MCF 10A (cell line): ENCODE data around the gene CRYGN. TPM values are rescaled to one million over a fixed set of nuclear protein-coding genes. Genes with fewer than 3 reads are reported as not detected.
A peak's percentile ranks its signal among the peaks of the same experiment; 100 is the strongest.

ENCODE experiments used
- BruUV-seq: library from RNA; stranded (reverse); fragments of 400-500 nt; replicated peaks from 2 replicates; lab custom pipeline; 2021; lab: Mats Ljungman, UMichigan
- CTCF ChIA-PET: fragments of 300-600 bp; sonication (Branson Sonifier 250); formaldehyde crosslinking; extraction: SDS; loops from one replicate; lab custom pipeline; 2021; ENCODE audit warnings: antibody characterized with exemption, inconsistent platforms; lab: Yijun Ruan, JAX
- POLR2A ChIA-PET: fragments of 300-600, 350-650 bp; sonication (Branson Sonifier 250); formaldehyde crosslinking; extraction: SDS; loops from one replicate; lab custom pipeline; 2020; ENCODE audit warnings: antibody characterized with exemption, inconsistent platforms; lab: Yijun Ruan, JAX
- DNase-seq: peaks from one replicate; pipeline ENCODE4 v3.0.0-alpha.2; 2018; ENCODE audit not compliant: unreplicated experiment
- H3K27ac Mint-ChIP-seq: one replicate; pipeline ENCODE4 v1.8.0; 2022; ENCODE audit warnings: mild to moderate bottlenecking, low read depth, mixed read lengths; ENCODE audit not compliant: unreplicated experiment
- H3K27me3 Mint-ChIP-seq: one replicate; pipeline ENCODE4 v1.8.0; 2022; ENCODE audit warnings: mixed read lengths; ENCODE audit not compliant: insufficient read depth, unreplicated experiment
- H3K36me3 Mint-ChIP-seq: one replicate; pipeline ENCODE4 v1.8.0; 2022; ENCODE audit warnings: mild to moderate bottlenecking, moderate library complexity, mixed read lengths; ENCODE audit not compliant: insufficient read depth, unreplicated experiment
- H3K4me1 Mint-ChIP-seq: one replicate; pipeline ENCODE4 v1.8.0; 2022; ENCODE audit warnings: mixed read lengths; ENCODE audit not compliant: insufficient read depth, unreplicated experiment
- H3K4me3 Mint-ChIP-seq: one replicate; pipeline ENCODE4 v1.8.0; 2022; ENCODE audit warnings: mild to moderate bottlenecking, moderate library complexity, mixed read lengths; ENCODE audit not compliant: unreplicated experiment
- H3K9me3 Mint-ChIP-seq: one replicate; pipeline ENCODE4 v1.8.0; 2022; ENCODE audit warnings: mixed read lengths; ENCODE audit not compliant: unreplicated experiment
- intact Hi-C: fragments of 100-400 bp; cut with micrococcal nuclease; formaldehyde crosslinking; loops from 2 replicates; pipeline ENCODE4 v1.14.1; 2022
- total RNA-seq: library from RNA; stranded (reverse); gene quantifications from 2 replicates; pipeline ENCODE4 v1.2.3, GENCODE V29; 2022
- TF ChIP-seq, protein P1 (sequence below): fragments of 200-600 bp; IDR thresholded peaks from one replicate; pipeline ENCODE4 v1.8.0; 2022; ENCODE audit warnings: antibody characterized with exemption, mild to moderate bottlenecking; ENCODE audit not compliant: unreplicated experiment

CRYGN gene
- total RNA-seq, 1 experiment from 2014 or later, result not detected

DNA sequence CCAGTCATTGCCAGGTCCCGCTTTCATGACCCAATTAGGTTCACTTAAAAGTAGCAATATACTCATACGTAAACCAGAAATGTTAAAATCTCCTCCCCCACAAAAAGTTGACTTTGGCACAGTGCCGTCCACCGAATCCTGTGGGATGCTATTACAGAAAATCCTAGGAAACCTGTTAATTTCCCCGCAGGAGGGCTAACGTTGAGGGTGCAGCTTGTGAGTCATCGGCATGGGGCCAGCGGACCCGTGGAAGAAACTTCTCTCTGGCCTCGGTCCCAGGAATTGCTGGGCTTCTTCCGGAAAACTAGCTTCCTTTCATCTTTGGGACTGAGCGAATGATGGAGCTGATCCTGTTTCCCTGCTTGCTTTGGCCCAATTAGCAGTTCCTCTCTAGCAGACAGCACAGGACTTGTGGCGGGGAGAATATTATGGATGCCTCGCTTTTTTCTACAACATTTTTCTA is 13.5 kb downstream of the CRYGN start:
- DNase-seq, result peak; percentile 99
- BruUV-seq, result no TSS peak

DNA sequence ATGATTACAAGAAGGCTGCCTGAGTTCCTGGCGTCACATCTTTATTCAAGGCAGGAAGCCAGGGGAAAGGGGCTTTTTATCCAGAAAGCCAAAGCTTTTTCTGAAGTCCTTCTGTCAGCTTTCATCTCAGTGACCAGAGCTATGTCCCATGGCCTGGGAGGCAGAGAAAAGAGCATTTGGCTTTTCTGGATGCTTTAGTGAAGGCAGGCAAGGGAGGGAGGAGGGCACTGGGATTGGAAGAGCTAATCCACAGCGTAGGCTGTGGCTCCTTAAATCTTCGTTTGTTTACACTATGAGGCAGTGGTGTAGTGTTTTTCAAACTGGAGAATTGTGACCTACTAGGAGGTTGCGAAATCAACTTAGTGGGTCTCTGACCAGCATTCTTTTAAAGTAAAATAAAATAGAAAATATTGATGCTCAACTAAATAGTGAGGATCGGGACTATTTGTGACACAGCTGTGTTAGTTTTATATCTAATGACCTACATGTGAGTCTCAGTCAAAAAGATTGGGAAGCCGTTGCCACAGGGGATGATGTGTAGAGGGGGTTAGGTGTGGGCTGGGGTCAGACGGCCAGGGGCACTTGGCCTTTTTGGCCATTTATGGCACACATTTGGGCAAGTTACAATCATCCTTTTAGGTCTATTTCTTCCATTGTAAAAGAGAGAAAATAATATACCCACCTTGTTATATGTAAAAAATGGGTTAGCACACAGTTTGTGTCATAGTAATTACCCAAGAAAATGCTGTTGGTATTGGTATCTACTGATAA is 14.1 kb downstream of the CRYGN start:
- Mint-ChIP-seq H3K27me3 (no peaks in the 10 kb centered on the region), H3K36me3 (no peaks in the 10 kb centered on the region), H3K4me1 (peaks cover 14% of the 10 kb centered on the region), H3K9me3 (peaks cover 9% of the 10 kb centered on the region), H3K4me3 (peak overlapping the region; percentile 20), H3K27ac (peak overlapping the region; percentile 10)
- CTCF ChIA-PET, result interaction anchor here (0.9 kb wide), 1 partner anchor 22 kb away, joined by 3 read pairs; no protein-coding TSS in a partner anchor
- peak; percentile 80 for DNase-seq
- TF ChIP-seq, protein P1, sequence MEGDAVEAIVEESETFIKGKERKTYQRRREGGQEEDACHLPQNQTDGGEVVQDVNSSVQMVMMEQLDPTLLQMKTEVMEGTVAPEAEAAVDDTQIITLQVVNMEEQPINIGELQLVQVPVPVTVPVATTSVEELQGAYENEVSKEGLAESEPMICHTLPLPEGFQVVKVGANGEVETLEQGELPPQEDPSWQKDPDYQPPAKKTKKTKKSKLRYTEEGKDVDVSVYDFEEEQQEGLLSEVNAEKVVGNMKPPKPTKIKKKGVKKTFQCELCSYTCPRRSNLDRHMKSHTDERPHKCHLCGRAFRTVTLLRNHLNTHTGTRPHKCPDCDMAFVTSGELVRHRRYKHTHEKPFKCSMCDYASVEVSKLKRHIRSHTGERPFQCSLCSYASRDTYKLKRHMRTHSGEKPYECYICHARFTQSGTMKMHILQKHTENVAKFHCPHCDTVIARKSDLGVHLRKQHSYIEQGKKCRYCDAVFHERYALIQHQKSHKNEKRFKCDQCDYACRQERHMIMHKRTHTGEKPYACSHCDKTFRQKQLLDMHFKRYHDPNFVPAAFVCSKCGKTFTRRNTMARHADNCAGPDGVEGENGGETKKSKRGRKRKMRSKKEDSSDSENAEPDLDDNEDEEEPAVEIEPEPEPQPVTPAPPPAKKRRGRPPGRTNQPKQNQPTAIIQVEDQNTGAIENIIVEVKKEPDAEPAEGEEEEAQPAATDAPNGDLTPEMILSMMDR, result no peak
- POLR2A ChIA-PET, result interaction anchor here (0.8 to 0.9 kb wide), 2 partner anchors 10 to 34 kb away, joined by 3 to 4 read pairs; no protein-coding TSS in a partner anchor
- intact Hi-C loops, result no loop called here
- BruUV-seq, result no TSS peak

More for the DNA sequence above, 13.5 kb downstream of the CRYGN start:
- ChIA-PET CTCF (interaction anchor here (0.9 kb wide), 1 partner anchor 21 kb away, joined by 3 read pairs; no protein-coding TSS in a partner anchor), POLR2A (interaction anchor here (0.8 to 0.9 kb wide), 2 partner anchors 10 to 33 kb away, joined by 3 to 4 read pairs; no protein-coding TSS in a partner anchor)
- H3K27ac Mint-ChIP-seq, result peak overlapping the region; percentile 10
- H3K9me3 Mint-ChIP-seq, result peaks cover 9% of the 10 kb centered on the region
- H3K36me3 Mint-ChIP-seq, result no peaks in the 10 kb centered on the region
- intact Hi-C loops, result no loop called here
- H3K27me3 Mint-ChIP-seq, result no peaks in the 10 kb centered on the region
- TF ChIP-seq, protein P1, result no peak
- peak overlapping the region; percentile 20 for H3K4me3 Mint-ChIP-seq
- peaks cover 14% of the 10 kb centered on the region for H3K4me1 Mint-ChIP-seq

DNA sequence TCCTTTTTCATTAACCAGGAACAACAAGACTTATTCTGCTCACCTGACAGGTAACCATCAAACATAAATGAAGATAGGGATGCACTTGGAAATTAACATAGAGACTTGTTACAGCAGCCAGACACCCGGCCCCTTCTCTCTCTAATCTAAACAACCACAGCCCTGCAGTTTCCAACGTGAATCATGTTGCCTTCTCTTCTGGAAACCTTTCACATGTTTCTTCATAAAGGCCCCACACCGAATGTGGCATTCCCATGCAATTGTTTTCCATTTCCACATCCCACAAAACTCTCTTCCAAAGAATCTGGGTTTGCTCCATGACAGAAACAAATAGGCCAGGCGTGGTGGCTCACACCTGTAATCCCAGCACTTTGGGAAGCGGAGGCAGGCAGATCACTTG is 15.1 kb downstream of the CRYGN start:
- no peaks in the 10 kb centered on the region for H3K27me3 Mint-ChIP-seq
- POLR2A ChIA-PET, result no interaction called here
- BruUV-seq, result no TSS peak
- DNase-seq, result no peak
- peaks cover 14% of the 10 kb centered on the region for H3K4me1 Mint-ChIP-seq
- intact Hi-C loops, result no loop called here
- TF ChIP-seq, protein P1, result no peak
- no peak overlapping the region for H3K27ac Mint-ChIP-seq
- H3K4me3 Mint-ChIP-seq, result no peak overlapping the region
- CTCF ChIA-PET, result no interaction called here
- H3K9me3 Mint-ChIP-seq, result peaks cover 9% of the 10 kb centered on the region
- no peaks in the 10 kb centered on the region for H3K36me3 Mint-ChIP-seq

DNA sequence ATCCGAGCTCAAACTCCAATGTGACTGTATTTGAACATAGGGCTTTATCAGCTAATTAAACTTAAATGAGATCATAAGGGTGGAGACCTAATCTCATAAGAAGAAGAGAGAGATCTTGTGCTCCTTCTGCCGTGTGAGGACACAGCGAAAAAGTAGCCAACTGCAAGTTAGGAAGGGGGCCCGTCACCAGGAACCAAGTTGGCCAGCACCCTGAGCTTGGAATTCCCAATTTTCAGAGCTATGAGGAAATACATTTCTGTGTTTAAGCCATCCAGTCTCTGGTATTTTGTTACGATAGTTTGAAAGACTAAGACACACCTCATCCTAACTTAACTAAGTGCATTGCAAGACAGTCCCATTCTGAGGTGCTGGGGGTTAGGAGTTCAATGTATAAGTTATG is 16.0 kb downstream of the CRYGN start:
- intact Hi-C loops, result no loop called here
- Mint-ChIP-seq H3K9me3 (peaks cover 9% of the 10 kb centered on the region), H3K4me1 (peaks cover 14% of the 10 kb centered on the region), H3K27ac (no peak overlapping the region), H3K27me3 (no peaks in the 10 kb centered on the region), H3K36me3 (no peaks in the 10 kb centered on the region), H3K4me3 (no peak overlapping the region)
- ChIA-PET CTCF (interaction anchor here (1.2 kb wide), 1 partner anchor 25 kb away, joined by 4 read pairs; no protein-coding TSS in a partner anchor), POLR2A (interaction anchor here (0.6 kb wide), 1 partner anchor 9 kb away, joined by 3 read pairs; no protein-coding TSS in a partner anchor)
- TF ChIP-seq, protein P1, result no peak
- no TSS peak for BruUV-seq
- DNase-seq, result no peak
